ENCODE results near the gene RUNX3. TPM values are rescaled to one million over a fixed set of nuclear protein-coding genes. Genes with fewer than 3 reads are reported as not detected.

Gene RUNX3
- total RNA-seq, 2 donors from 2014 or later, result 0.24 to 0.31 TPM

GRCh38 chr1:24860841-24861240, 69.2 kb downstream of the RUNX3 start:
- Histone ChIP-seq H3K4me3 (ENCODE audit: low read length) (no peak overlapping the region), H3K4me1 (ENCODE audit: control insufficient read depth, insufficient read depth, low read length) (no peaks in the 10 kb centered on the region), H3K9me3 (ENCODE audit: control insufficient read depth, low read length) (no peaks in the 10 kb centered on the region), H3K36me3 (ENCODE audit: control insufficient read depth, insufficient read depth, low read length) (no peaks in the 10 kb centered on the region), H3K27ac (ENCODE audit: low read depth, low read length) (no peak overlapping the region), H3K27me3 (ENCODE audit: control insufficient read depth, insufficient read depth, low read length, poor library complexity, severe bottlenecking) (no peaks in the 10 kb centered on the region), H3K9ac (ENCODE audit: extremely low read depth, low read length, poor library complexity, severe bottlenecking) (no peak overlapping the region)
- H3K27ac Mint-ChIP-seq, result no peak overlapping the region
- 91 to 94% methylated on average over 13 to 15 of the region's 15 CpGs for WGBS, 2 experiments (ENCODE audit: insufficient coverage in 1 of 2, insufficient read length in 1 of 2)
- peaks cover 3% of the 10 kb centered on the region for H3K27me3 Mint-ChIP-seq (ENCODE audit: insufficient read depth)
- DNase-seq, result no peak
- peaks cover 15% of the 10 kb centered on the region for H3K4me1 Mint-ChIP-seq
- no peak for TF ChIP-seq CTCF (conservative IDR thresholded peaks at IDR 0.05)
- no peaks in the 10 kb centered on the region for H3K36me3 Mint-ChIP-seq (ENCODE audit: low read depth)
- H3K4me3 Mint-ChIP-seq, result no peak overlapping the region
- no peaks in the 10 kb centered on the region for H3K9me3 Mint-ChIP-seq

GRCh38 chr1:24859063-24860010, 70.7 kb downstream of the RUNX3 start:
- WGBS, 2 experiments (ENCODE audit: insufficient coverage in 1 of 2, insufficient read length in 1 of 2), result 71 to 90% methylated on average over 6 to 8 of the region's 10 CpGs
- Histone ChIP-seq H3K4me1 (ENCODE audit: control insufficient read depth, insufficient read depth, low read length) (no peaks in the 10 kb centered on the region), H3K36me3 (ENCODE audit: control insufficient read depth, insufficient read depth, low read length) (no peaks in the 10 kb centered on the region), H3K9me3 (ENCODE audit: control insufficient read depth, low read length) (no peaks in the 10 kb centered on the region), H3K27ac (ENCODE audit: low read depth, low read length) (no peak overlapping the region), H3K27me3 (ENCODE audit: control insufficient read depth, insufficient read depth, low read length, poor library complexity, severe bottlenecking) (no peaks in the 10 kb centered on the region), H3K4me3 (ENCODE audit: low read length) (no peak overlapping the region), H3K9ac (ENCODE audit: extremely low read depth, low read length, poor library complexity, severe bottlenecking) (no peak overlapping the region)
- peaks cover 3% of the 10 kb centered on the region for H3K27me3 Mint-ChIP-seq (ENCODE audit: insufficient read depth)
- peaks cover 12% of the 10 kb centered on the region for H3K4me1 Mint-ChIP-seq
- H3K9me3 Mint-ChIP-seq, result no peaks in the 10 kb centered on the region
- no peak for DNase-seq
- no peak overlapping the region for H3K4me3 Mint-ChIP-seq
- no peak overlapping the region for H3K27ac Mint-ChIP-seq
- H3K36me3 Mint-ChIP-seq (ENCODE audit: low read depth), result no peaks in the 10 kb centered on the region
- no peak for TF ChIP-seq CTCF (conservative IDR thresholded peaks at IDR 0.05)

DNA sequence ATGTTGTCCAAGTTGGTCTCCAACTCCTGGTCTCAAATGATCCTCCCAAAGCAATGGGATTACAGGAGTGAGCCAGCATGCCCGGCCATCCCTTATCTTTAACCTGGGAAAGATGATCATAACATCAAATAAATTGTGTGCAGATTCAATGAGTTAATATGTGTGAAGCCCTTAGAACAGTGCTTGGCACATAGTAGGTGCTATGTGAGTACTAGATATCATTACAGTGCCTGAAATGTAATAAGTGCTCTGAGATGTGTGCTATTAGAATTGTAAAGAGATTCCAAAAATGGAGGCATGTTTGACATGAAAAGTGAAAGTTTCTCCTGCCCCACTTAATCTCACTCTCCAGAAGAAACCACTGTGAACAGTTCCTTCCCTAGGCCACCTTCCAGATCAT, 71.8 kb downstream of the RUNX3 start:
- TF ChIP-seq CTCF (conservative IDR thresholded peaks at IDR 0.05), result no peak
- no peaks in the 10 kb centered on the region for H3K27me3 ChIP-seq (ENCODE audit: control insufficient read depth, insufficient read depth, low read length, poor library complexity, severe bottlenecking)
- 88 to 100% methylated on average over 1 of the region's 1 CpG for WGBS, 2 experiments (ENCODE audit: insufficient coverage in 1 of 2, insufficient read length in 1 of 2)

More for the DNA sequence above, 71.8 kb downstream of the RUNX3 start:
- H3K4me3 Mint-ChIP-seq, result no peak overlapping the region
- H3K9ac ChIP-seq (ENCODE audit: extremely low read depth, low read length, poor library complexity, severe bottlenecking), result no peak overlapping the region
- no peaks in the 10 kb centered on the region for H3K36me3 ChIP-seq (ENCODE audit: control insufficient read depth, insufficient read depth, low read length)
- H3K4me3 ChIP-seq (ENCODE audit: low read length), result no peak overlapping the region
- no peak overlapping the region for H3K27ac ChIP-seq (ENCODE audit: low read depth, low read length)
- no peaks in the 10 kb centered on the region for H3K36me3 Mint-ChIP-seq (ENCODE audit: low read depth)
- DNase-seq, result no peak
- peaks cover 8% of the 10 kb centered on the region for H3K4me1 Mint-ChIP-seq
- no peaks in the 10 kb centered on the region for H3K9me3 ChIP-seq (ENCODE audit: control insufficient read depth, low read length)
- H3K27me3 Mint-ChIP-seq (ENCODE audit: insufficient read depth), result peaks cover 3% of the 10 kb centered on the region
- H3K9me3 Mint-ChIP-seq, result no peaks in the 10 kb centered on the region
- H3K27ac Mint-ChIP-seq, result no peak overlapping the region
- H3K4me1 ChIP-seq (ENCODE audit: control insufficient read depth, insufficient read depth, low read length), result no peaks in the 10 kb centered on the region

Measured in endodermal cell (in vitro differentiated cells).